ENCODE measurements around the gene STK40.

The STK40 gene

GRCh38 chr1:36328713-36329112, 57.0 kb downstream of the STK40 start:
- no peak for ATAC-seq (ENCODE audit: low read depth)
- DNase-seq (ENCODE audit: low spot score) = no peak
- Histone ChIP-seq H3K36me3 (ENCODE audit: low read depth) (no peaks in the 10 kb centered on the region), H3K27me3 (ENCODE audit: insufficient read depth, poor library complexity, severe bottlenecking) (no peaks in the 10 kb centered on the region), H3K4me1 (ENCODE audit: insufficient read depth, poor library complexity, severe bottlenecking) (no peaks in the 10 kb centered on the region), H3K27ac (ENCODE audit: poor library complexity, severe bottlenecking) (no peak overlapping the region), H3K4me3 (ENCODE audit: severe bottlenecking) (no peak overlapping the region), H3K9me3 (ENCODE audit: severe bottlenecking) (no peaks in the 10 kb centered on the region)
- TF ChIP-seq, protein P1, sequence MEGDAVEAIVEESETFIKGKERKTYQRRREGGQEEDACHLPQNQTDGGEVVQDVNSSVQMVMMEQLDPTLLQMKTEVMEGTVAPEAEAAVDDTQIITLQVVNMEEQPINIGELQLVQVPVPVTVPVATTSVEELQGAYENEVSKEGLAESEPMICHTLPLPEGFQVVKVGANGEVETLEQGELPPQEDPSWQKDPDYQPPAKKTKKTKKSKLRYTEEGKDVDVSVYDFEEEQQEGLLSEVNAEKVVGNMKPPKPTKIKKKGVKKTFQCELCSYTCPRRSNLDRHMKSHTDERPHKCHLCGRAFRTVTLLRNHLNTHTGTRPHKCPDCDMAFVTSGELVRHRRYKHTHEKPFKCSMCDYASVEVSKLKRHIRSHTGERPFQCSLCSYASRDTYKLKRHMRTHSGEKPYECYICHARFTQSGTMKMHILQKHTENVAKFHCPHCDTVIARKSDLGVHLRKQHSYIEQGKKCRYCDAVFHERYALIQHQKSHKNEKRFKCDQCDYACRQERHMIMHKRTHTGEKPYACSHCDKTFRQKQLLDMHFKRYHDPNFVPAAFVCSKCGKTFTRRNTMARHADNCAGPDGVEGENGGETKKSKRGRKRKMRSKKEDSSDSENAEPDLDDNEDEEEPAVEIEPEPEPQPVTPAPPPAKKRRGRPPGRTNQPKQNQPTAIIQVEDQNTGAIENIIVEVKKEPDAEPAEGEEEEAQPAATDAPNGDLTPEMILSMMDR (IDR thresholded peaks at IDR 0.05; ENCODE audit: poor library complexity, severe bottlenecking) = no peak

- no peak for ATAC-seq (ENCODE audit: low read depth)
- Histone ChIP-seq H3K9me3 (ENCODE audit: severe bottlenecking) (no peaks in the 10 kb centered on the region), H3K27me3 (ENCODE audit: insufficient read depth, poor library complexity, severe bottlenecking) (no peaks in the 10 kb centered on the region), H3K4me3 (ENCODE audit: severe bottlenecking) (no peak overlapping the region), H3K27ac (ENCODE audit: poor library complexity, severe bottlenecking) (no peak overlapping the region), H3K36me3 (ENCODE audit: low read depth) (no peaks in the 10 kb centered on the region), H3K4me1 (ENCODE audit: insufficient read depth, poor library complexity, severe bottlenecking) (no peaks in the 10 kb centered on the region)
- DNase-seq (ENCODE audit: low spot score) = no peak
- TF ChIP-seq, protein P1 (IDR thresholded peaks at IDR 0.05; ENCODE audit: poor library complexity, severe bottlenecking) = no peak
Observed at GRCh38 chr1:36328088-36328480, 57.6 kb downstream of the STK40 start.

DNA sequence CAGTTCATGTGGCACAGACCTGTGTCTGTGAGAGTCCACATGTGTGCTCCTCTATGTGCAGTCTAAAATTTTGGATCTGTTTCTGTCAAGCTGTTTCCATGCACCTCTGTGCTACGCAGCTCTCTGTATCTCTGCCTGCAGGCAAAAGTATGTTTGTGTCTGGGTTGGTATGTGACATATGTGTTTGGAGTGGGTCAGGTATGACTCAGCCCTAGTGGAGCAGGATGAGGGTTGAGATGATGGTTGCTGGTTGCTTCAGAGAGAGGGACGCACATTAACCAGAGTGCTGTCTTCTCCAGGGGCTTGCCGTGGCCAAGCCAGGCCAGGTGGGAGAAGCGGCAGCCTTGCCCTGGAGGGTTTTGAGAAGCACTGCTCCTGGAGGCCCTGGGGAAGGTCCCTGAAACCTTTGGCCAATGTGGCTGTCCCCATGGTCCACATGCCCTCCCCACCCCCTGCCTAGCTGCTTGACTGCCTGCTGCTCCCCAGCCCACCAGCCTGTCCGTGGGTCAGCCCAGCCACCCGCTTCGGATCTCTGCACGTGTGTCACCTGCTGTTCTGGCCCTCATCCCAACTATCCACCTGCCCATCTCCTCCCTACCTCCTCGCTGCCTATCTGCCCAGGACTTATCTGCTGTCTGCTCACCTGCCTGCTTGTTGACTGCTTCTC, 58.2 kb downstream of the STK40 start:
- TF ChIP-seq, protein P1 (IDR thresholded peaks at IDR 0.05; ENCODE audit: poor library complexity, severe bottlenecking) = no peak
- Histone ChIP-seq H3K4me1 (ENCODE audit: insufficient read depth, poor library complexity, severe bottlenecking) (no peaks in the 10 kb centered on the region), H3K27ac (ENCODE audit: poor library complexity, severe bottlenecking) (no peak overlapping the region), H3K9me3 (ENCODE audit: severe bottlenecking) (no peaks in the 10 kb centered on the region), H3K36me3 (ENCODE audit: low read depth) (no peaks in the 10 kb centered on the region), H3K4me3 (ENCODE audit: severe bottlenecking) (no peak overlapping the region), H3K27me3 (ENCODE audit: insufficient read depth, poor library complexity, severe bottlenecking) (no peaks in the 10 kb centered on the region)
- DNase-seq (ENCODE audit: low spot score) (no peak), ATAC-seq (ENCODE audit: low read depth) (peak; percentile 44)

DNA sequence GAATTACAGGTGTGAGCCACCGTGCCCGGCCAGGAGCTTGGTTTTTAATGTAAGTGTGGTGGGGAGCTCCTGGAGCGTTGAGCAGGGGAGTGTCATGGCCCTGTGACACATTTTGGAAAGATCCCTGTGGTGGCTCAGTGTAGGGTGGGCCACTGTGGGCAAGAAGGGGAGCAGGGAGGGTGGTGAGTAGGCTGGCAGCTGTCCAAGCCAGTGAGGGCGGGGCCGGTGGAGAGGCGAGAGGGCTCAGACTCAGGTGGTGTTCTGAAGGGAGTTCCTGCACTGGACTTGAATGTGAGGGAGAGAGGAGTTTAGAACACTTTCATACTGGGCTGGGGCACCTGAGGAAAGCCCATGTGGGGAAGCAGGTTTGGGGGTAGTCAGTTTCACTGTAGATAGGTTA, 59.2 kb downstream of the STK40 start:
- no peak for DNase-seq (ENCODE audit: low spot score)
- no peaks in the 10 kb centered on the region for H3K36me3 ChIP-seq (ENCODE audit: low read depth)
- H3K9me3 ChIP-seq (ENCODE audit: severe bottlenecking) = no peaks in the 10 kb centered on the region
- H3K27me3 ChIP-seq (ENCODE audit: insufficient read depth, poor library complexity, severe bottlenecking) = no peaks in the 10 kb centered on the region
- no peak overlapping the region for H3K27ac ChIP-seq (ENCODE audit: poor library complexity, severe bottlenecking)
- TF ChIP-seq, protein P1 (IDR thresholded peaks at IDR 0.05; ENCODE audit: poor library complexity, severe bottlenecking) = no peak
- no peak overlapping the region for H3K4me3 ChIP-seq (ENCODE audit: severe bottlenecking)
- no peaks in the 10 kb centered on the region for H3K4me1 ChIP-seq (ENCODE audit: insufficient read depth, poor library complexity, severe bottlenecking)
- peak; percentile 8; the same call in 1 of the 3 replicates for ATAC-seq (ENCODE audit: low read depth)

DNA sequence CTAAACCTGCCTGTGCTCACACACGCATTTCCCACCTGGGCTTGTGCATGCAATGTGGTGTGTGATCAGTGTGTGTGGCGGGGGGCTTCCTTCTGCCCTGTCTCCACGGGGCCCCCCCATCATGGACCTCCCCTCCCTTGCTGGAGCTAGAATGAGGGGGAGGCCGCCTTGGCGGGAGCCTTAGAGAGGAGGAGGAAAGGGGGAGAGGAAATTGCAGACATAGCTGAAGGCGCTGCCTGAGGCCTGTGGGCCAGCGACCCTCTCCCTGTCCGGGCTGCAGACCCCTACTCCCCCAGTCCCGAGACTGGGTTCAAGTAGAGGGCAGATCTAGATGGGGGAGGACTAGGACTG, 61.4 kb downstream of the STK40 start:
- no peaks in the 10 kb centered on the region for H3K36me3 ChIP-seq (ENCODE audit: low read depth)
- no peaks in the 10 kb centered on the region for H3K9me3 ChIP-seq (ENCODE audit: severe bottlenecking)
- DNase-seq (ENCODE audit: low spot score) (no peak), ATAC-seq (ENCODE audit: low read depth) (no peak)
- TF ChIP-seq, protein P1 (IDR thresholded peaks at IDR 0.05; ENCODE audit: poor library complexity, severe bottlenecking) = no peak
- no peaks in the 10 kb centered on the region for H3K27me3 ChIP-seq (ENCODE audit: insufficient read depth, poor library complexity, severe bottlenecking)
- H3K4me3 ChIP-seq (ENCODE audit: severe bottlenecking) = no peak overlapping the region
- H3K27ac ChIP-seq (ENCODE audit: poor library complexity, severe bottlenecking) = no peak overlapping the region
- H3K4me1 ChIP-seq (ENCODE audit: insufficient read depth, poor library complexity, severe bottlenecking) = no peaks in the 10 kb centered on the region
